HepG2 (cell line): Measurements from ENCODE around the gene GSTM4. TPM values are rescaled to one million over a fixed set of nuclear protein-coding genes. Genes with fewer than 3 reads are reported as not detected.

Experiments
- ATF2 ChIP-seq: sonication (generic); formaldehyde crosslinking; IDR thresholded peaks from 2 replicates; pipeline ENCODE4 v1.4.0; 2020; ENCODE audit warnings: missing genetic modification reagents
- BHLHE40 ChIP-seq: IDR thresholded peaks from 2 replicates; pipeline ENCODE4 v1.6.1; 2011; ENCODE audit warnings: low read length, improper control_type of control experiment
- ISL2 ChIP-seq: sonication (generic); formaldehyde crosslinking; IDR thresholded peaks from 2 replicates; pipeline ENCODE4 v1.5.0; 2020; ENCODE audit warnings: missing genetic modification reagents
- MED13 ChIP-seq: sonication (generic); formaldehyde crosslinking; IDR thresholded peaks from 2 replicates; pipeline ENCODE4 v1.5.0; 2020; ENCODE audit warnings: missing genetic modification reagents
- MXD1 ChIP-seq: sonication (generic); formaldehyde crosslinking; IDR thresholded peaks from 2 replicates; pipeline ENCODE4 v1.4.0; 2020; ENCODE audit warnings: mild to moderate bottlenecking, missing genetic modification reagents
- PRDM15 ChIP-seq: sonication (generic); formaldehyde crosslinking; IDR thresholded peaks from 2 replicates; pipeline ENCODE4 v1.4.0; 2020; ENCODE audit warnings: missing genetic modification reagents
- SMC3 ChIP-seq: IDR thresholded peaks from 2 replicates; pipeline ENCODE4 v1.6.1; 2011; ENCODE audit warnings: low read length, improper control_type of control experiment
- SP140L ChIP-seq: sonication (generic); formaldehyde crosslinking; IDR thresholded peaks from 2 replicates; pipeline ENCODE4 v1.4.0; 2020; ENCODE audit warnings: missing genetic modification reagents, borderline replicate concordance
- SUZ12 ChIP-seq: fragments of 150-350 bp; IDR thresholded peaks from 2 replicates; pipeline ENCODE4 v1.6.1; 2014; ENCODE audit warnings: low read depth, low read length
- THAP11 ChIP-seq: IDR thresholded peaks from 2 replicates; pipeline ENCODE4 v1.6.1; 2016; ENCODE audit warnings: missing biosample characterization, missing genetic modification reagents
- ZKSCAN1 ChIP-seq: fragments of 150-350 bp; IDR thresholded peaks from 2 replicates; pipeline ENCODE4 v1.6.1; 2014; ENCODE audit warnings: low read length
- ZNF235 ChIP-seq: sonication (generic); formaldehyde crosslinking; IDR thresholded peaks from 2 replicates; pipeline ENCODE4 v1.8.1; 2023; ENCODE audit warnings: mild to moderate bottlenecking, missing genetic modification reagents, borderline replicate concordance
- ZNF460 ChIP-seq: sonication (generic); formaldehyde crosslinking; IDR thresholded peaks from 2 replicates; pipeline ENCODE4 v1.5.1; 2020; ENCODE audit warnings: missing genetic modification reagents, mild to moderate bottlenecking, borderline replicate concordance
- ZNF687 ChIP-seq: sonication (generic); formaldehyde crosslinking; IDR thresholded peaks from 2 replicates; pipeline ENCODE4 v1.5.1; 2020; ENCODE audit warnings: mild to moderate bottlenecking, missing genetic modification reagents, moderate library complexity
- polyA plus RNA-seq, 8 experiments: library from polyadenylated mRNA; depleted of rRNA in 3 of 8; stranded (reverse) in 7 of 8; unstranded in 1 of 8; fragments of >200 nt; fragmentation: Illumina TruSeq in 4 of 8; extraction: Trizol in 4 of 8; gene quantifications; 2 replicates each; pipeline versions ENCODE4 v1.2.1 to v1.2.3, GENCODE V29; 2011 to 2016; ENCODE audit warnings: low read depth in 4 of 8, missing spikeins in 1 of 8, mixed read lengths in 1 of 8; ENCODE audit not compliant: insufficient read depth in 1 of 8
- total RNA-seq, 5 experiments: library from RNA; depleted of rRNA; stranded (reverse); fragments of >200 nt; fragmentation: Illumina TruSeq; extraction: Trizol; gene quantifications; 2 replicates each; pipeline ENCODE4 v1.2.3, GENCODE V29; 2016; ENCODE audit warnings: low read depth in 1 of 5
- TF ChIP-seq, protein P1 (sequence below): sonication (generic); formaldehyde crosslinking; IDR thresholded peaks from 2 replicates; pipeline ENCODE4 v1.8.1; 2023; ENCODE audit warnings: missing genetic modification reagents, inconsistent platforms, borderline replicate concordance

GSTM4 gene
- total and polyA plus RNA-seq, 2 of the 13 experiments (the other 11 are each of a cell fraction or from before 2014, with no cell fraction given) = 25.3 to 40.8 TPM

- TF ChIP-seq SMC3 (peak; percentile 70), ISL2 (peak; percentile 14; the same call in 1 of the 2 replicates), SUZ12 (no peak), ZNF460 (CRISPR knock-in tag) (no peak), ZNF687 (CRISPR knock-in tag) (peak; percentile 80), ATF2 (CRISPR knock-in tag) (no peak), ZKSCAN1 (no peak), THAP11 (CRISPR knock-in tag) (no peak), ZNF235 (no peak), SP140L (no peak), PRDM15 (no peak), MED13 (CRISPR knock-in tag) (no peak), MXD1 (CRISPR knock-in tag) (no peak), BHLHE40 (no peak)
- TF ChIP-seq, protein P1, sequence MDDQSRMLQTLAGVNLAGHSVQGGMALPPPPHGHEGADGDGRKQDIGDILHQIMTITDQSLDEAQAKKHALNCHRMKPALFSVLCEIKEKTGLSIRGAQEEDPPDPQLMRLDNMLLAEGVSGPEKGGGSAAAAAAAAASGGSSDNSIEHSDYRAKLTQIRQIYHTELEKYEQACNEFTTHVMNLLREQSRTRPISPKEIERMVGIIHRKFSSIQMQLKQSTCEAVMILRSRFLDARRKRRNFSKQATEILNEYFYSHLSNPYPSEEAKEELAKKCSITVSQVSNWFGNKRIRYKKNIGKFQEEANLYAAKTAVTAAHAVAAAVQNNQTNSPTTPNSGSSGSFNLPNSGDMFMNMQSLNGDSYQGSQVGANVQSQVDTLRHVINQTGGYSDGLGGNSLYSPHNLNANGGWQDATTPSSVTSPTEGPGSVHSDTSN (CRISPR knock-in tag) = no peak
These were observed 12.3 kb upstream of the GSTM4 start (continued) for GRCh38 chr1:109643385-109644230.
